ENCODE data around the gene LMBR1L. TPM values are rescaled to one million over a fixed set of nuclear protein-coding genes. Genes with fewer than 3 reads are reported as not detected.

Gene LMBR1L
- total RNA-seq, 5 donors from 2014 or later (not counting 1 experiment from before 2014, with no cell fraction given), result 159 to 302 (median 224) TPM

DNA sequence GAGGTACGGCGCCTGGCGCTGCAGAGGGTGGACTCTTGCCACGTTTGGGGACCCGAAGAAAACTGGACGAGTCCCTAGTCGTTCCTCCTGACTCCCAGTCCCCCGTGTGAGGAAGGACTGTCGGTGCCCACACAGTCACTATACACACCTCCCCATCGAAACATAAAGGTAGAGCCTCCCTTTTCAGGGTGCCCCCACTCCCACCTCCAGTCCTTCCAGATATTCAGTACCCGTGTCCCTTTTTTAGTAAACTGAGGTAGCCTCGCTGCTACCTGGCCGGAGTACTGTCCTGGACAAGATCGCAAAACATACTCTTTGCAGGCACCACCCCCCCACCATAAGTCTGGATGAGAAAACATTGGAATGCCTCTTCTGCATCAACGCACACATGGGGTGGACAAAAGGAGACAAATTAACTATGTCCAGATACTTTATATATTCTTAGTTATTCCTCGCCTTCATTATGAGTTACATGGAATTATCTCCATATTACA lies 49.4 kb downstream of the LMBR1L start:
- H3K4me1 Mint-ChIP-seq, result peaks cover 41 to 47% (median 45%) of the 10 kb centered on the region in 3 donors
- H3K27ac Mint-ChIP-seq, result peak overlapping the region; percentile 89 to 98
- no peaks in the 10 kb centered on the region for H3K9me3 Mint-ChIP-seq
- H3K27ac ChIP-seq (ENCODE audit: low read length), result peak overlapping the region; percentile 84
- peaks cover 33 to 47% of the 10 kb centered on the region in 2 experiments for H3K4me1 ChIP-seq (ENCODE audit: control insufficient read depth in 1 of 2, extremely low read depth in 1 of 2, insufficient read depth in 2 of 2, low read length in 2 of 2)
- ATAC-seq (replicated peaks in 1 of 4) (peak in 1 of 4 experiments; percentile 0), DNase-seq (no peak)
- peaks cover 0 to 6% of the 10 kb centered on the region in 2 donors for H3K36me3 ChIP-seq (ENCODE audit: control insufficient read depth in 2 of 2, extremely low read depth in 1 of 2, insufficient read depth in 1 of 2, low read length in 1 of 2)
- CTCF ChIA-PET, result no interaction called here
- peak overlapping the region; percentile 92 to 99 for H3K4me3 ChIP-seq (ENCODE audit: control insufficient read depth in 1 of 2, extremely low read depth in 1 of 2, low read length in 1 of 2)
- WGBS (ENCODE audit: insufficient coverage), result 0% methylated on average over 7 of the region's 16 CpGs
- POLR2A ChIA-PET, result interaction anchor here in 1 of 2 donors (0.6 kb wide), 1 partner anchor 11 kb away, joined by 4 read pairs; no protein-coding TSS in a partner anchor
- no peaks in the 10 kb centered on the region for H3K9me3 ChIP-seq
- no peaks in the 10 kb centered on the region for H3K27me3 Mint-ChIP-seq
- H3K4me3 Mint-ChIP-seq, result peak overlapping the region; percentile 88 to 97 (median 94)
- H3K36me3 Mint-ChIP-seq, result peaks cover 4% of the 10 kb centered on the region
- H3K27me3 ChIP-seq (replicated peaks in 1 of 2; ENCODE audit: control insufficient read depth in 2 of 2, extremely low read depth in 1 of 2, insufficient read depth in 2 of 2, low read length in 1 of 2), result peaks cover 0 to 2% of the 10 kb centered on the region in 2 experiments

DNA sequence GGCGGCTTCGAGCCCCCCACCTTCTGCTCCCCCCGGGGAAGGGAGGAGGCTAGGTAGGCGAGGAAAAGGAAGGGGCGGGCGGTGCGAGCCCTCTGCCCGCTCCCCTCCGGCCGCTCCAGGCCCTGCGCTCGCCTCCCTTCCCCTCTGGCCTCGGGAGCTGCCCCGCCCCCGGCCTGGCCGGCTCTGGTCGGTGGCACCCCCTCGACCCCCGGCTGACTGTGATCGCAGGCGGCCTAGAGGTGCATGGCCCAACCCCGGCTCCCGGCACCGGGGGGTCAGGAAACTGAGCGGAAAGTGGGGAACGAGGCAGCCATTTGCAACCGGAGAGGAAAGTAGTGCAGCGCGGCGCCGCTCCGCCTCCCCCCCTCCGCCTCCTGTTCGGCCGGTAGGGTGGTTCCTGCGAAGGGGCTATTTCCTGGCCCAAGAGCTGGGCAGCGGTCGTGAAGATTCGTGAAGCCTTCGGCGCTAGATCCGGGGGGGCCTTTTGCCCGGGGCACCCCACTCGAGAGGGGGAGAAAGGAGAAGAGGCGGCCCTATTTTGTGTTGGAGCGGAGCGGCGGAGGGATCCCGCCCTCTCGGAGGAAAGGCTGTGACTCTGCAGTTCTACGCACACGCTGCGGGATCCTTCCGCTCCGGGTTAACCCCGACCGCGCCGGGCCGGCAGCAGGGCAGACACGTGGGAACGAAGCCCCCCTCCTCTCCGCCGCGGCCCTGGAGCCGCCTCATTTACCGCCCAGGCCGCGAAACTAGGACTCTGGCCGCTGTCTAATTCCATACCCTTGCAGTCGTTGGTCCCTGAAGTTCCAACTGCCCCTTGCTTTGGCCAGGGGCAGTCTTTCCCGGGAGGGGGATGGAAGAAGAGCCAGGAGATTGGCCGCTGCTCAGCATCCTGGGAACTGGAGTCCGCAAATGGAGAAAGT lies 50.1 kb downstream of the LMBR1L start, which contains the start of gene KMT2D:
KMT2D (minus strand) TSS at position 558 of the 920 bp plus-strand sequence. CDS start 5,470 bp downstream, outside the sequence.
- peaks cover 6% of the 10 kb centered on the region for H3K36me3 Mint-ChIP-seq
- WGBS (ENCODE audit: insufficient coverage), result under 1% methylated on average over 50 of the region's 74 CpGs
- H3K27ac Mint-ChIP-seq, result peak within 1 kb of the TSS; percentile 95 to 98
- H3K4me1 ChIP-seq (ENCODE audit: control insufficient read depth in 1 of 2, extremely low read depth in 1 of 2, insufficient read depth in 2 of 2, low read length in 2 of 2), result peaks cover 40 to 54% of the 10 kb centered on the region in 2 experiments
- ATAC-seq (replicated peaks in 1 of 4) (peak; percentile 71 to 75 (median 73)), DNase-seq (peak; percentile 74 to 94 (median 84))
- H3K9me3 ChIP-seq, result no peaks in the 10 kb centered on the region
- peak within 1 kb of the TSS; percentile 94 to 97 (median 94) for H3K4me3 Mint-ChIP-seq
- ChIA-PET POLR2A (interaction anchor here in 1 of 2 donors (0.6 kb wide), 1 partner anchor 11 kb away, joined by 4 read pairs; no protein-coding TSS in a partner anchor), CTCF (no interaction called here)
- H3K36me3 ChIP-seq (ENCODE audit: control insufficient read depth in 2 of 2, extremely low read depth in 1 of 2, insufficient read depth in 1 of 2, low read length in 1 of 2), result peaks cover 0 to 5% of the 10 kb centered on the region in 2 donors
- H3K4me1 Mint-ChIP-seq, result peaks cover 48 to 54% (median 52%) of the 10 kb centered on the region in 3 donors
- H3K27me3 ChIP-seq (replicated peaks in 1 of 2; ENCODE audit: control insufficient read depth in 2 of 2, extremely low read depth in 1 of 2, insufficient read depth in 2 of 2, low read length in 1 of 2), result peaks cover 0 to 2% of the 10 kb centered on the region in 2 experiments
- peak within 1 kb of the TSS; percentile 92 to 99 for H3K4me3 ChIP-seq (ENCODE audit: control insufficient read depth in 1 of 2, extremely low read depth in 1 of 2, low read length in 1 of 2)
- H3K27me3 Mint-ChIP-seq, result no peaks in the 10 kb centered on the region
- peak within 1 kb of the TSS; percentile 84 for H3K27ac ChIP-seq (ENCODE audit: low read length)
- H3K9me3 Mint-ChIP-seq, result no peaks in the 10 kb centered on the region

DNA sequence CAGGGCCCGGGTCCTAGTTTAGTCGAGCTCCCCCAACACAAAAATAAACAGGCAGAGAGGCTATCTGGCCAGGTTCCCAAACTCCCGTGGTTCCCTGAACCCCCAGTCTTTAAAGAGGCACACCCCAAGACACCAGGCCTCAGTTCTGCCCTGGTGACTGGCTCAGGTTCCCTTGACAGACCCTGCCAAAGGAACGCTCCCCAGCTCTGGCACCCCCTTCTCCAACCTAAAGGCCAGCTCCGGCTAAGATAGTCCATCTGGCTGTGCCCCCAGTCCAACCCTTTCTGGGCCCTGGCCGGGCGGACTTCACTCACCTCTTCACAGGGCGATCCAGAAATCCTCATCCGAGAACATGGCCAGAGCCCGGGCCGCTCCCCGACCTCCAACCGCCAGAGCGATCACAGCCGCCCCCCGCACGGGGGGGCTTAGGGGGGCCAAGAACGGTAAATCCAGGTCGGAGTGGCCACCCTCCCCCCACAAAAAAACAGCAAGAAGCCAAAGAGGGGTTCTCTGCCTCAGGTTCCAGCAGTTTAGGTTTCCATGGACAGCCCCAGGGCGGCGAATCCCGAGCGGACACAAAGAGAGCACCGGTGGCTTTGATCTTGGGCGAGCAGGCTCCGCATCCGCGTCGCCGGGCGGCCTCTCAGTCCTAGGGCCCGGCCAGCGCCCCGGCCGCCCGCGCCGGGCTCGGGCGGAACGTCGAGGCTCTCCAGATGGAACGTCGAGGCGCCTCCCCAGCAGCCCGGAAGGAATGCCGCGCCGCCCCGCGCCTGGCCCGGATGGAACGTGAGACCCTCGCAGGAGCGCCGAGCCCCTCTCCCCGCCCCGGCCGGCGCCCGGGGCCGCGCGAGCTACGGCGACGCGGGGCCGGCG lies 51.1 kb downstream of the LMBR1L start:
- CTCF ChIA-PET, result interaction anchor here in 1 of 2 donors (1.2 to 1.8 kb wide), 2 partner anchors 10 to 40 kb away, joined by 4 to 6 read pairs; partner anchors contain the start of gene RHEBL1

DNA sequence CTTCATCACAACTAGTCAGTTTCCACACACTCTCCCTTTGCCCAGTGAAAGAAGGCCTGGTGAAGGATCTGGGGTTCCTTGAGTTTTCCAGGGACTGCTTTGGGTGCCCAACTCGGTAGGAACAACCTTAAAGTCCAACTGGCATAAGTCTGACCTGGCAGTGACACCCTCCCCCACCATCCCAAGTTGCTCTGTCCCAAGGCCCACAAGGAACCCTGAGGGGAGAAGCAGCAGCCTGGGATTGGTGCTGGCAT lies 51.7 kb downstream of the LMBR1L start:
- no peak for DNase-seq
- Histone ChIP-seq H3K4me1 (ENCODE audit: control insufficient read depth in 1 of 2, extremely low read depth in 1 of 2, insufficient read depth in 2 of 2, low read length in 2 of 2) (peaks cover 42 to 66% of the 10 kb centered on the region in 2 experiments), H3K27ac (ENCODE audit: low read length) (peak overlapping the region; percentile 49), H3K27me3 (replicated peaks in 1 of 2; ENCODE audit: control insufficient read depth in 2 of 2, extremely low read depth in 1 of 2, insufficient read depth in 2 of 2, low read length in 1 of 2) (peaks cover 0 to 2% of the 10 kb centered on the region in 2 experiments), H3K36me3 (ENCODE audit: control insufficient read depth in 2 of 2, extremely low read depth in 1 of 2, insufficient read depth in 1 of 2, low read length in 1 of 2) (peaks cover 6 to 12% of the 10 kb centered on the region in 2 donors), H3K4me3 (ENCODE audit: control insufficient read depth in 1 of 2, extremely low read depth in 1 of 2, low read length in 1 of 2) (peak overlapping the region; percentile 92 to 99), H3K9me3 (no peaks in the 10 kb centered on the region)
- POLR2A ChIA-PET, result interaction anchor here in 1 of 2 donors (0.6 kb wide), 2 partner anchors 118 to 199 kb away, joined by 4 read pairs; no protein-coding TSS in a partner anchor
- H3K27me3 Mint-ChIP-seq, result no peaks in the 10 kb centered on the region
- 0% methylated on average over 1 of the region's 1 CpG for WGBS (ENCODE audit: insufficient coverage)
- peaks cover 12% of the 10 kb centered on the region for H3K36me3 Mint-ChIP-seq
- H3K9me3 Mint-ChIP-seq, result no peaks in the 10 kb centered on the region
- peaks cover 59 to 65% (median 63%) of the 10 kb centered on the region in 3 donors for H3K4me1 Mint-ChIP-seq
- peak overlapping the region; percentile 90 to 94 (median 94) for H3K4me3 Mint-ChIP-seq
- peak overlapping the region; percentile 84 to 90 for H3K27ac Mint-ChIP-seq
- CTCF ChIA-PET, result interaction anchor here (0.5 to 1.8 kb wide), 3 partner anchors 11 to 199 kb away, joined by 4 to 11 read pairs (median 6); partner anchors contain the start of gene RHEBL1 (in 1 of the 2)
- ATAC-seq (replicated peaks in 1 of 4), result no peak

More for the DNA sequence above, 51.1 kb downstream of the LMBR1L start:
- Mint-ChIP-seq H3K27ac (peak overlapping the region; percentile 84 to 90), H3K9me3 (no peaks in the 10 kb centered on the region), H3K36me3 (peaks cover 9% of the 10 kb centered on the region), H3K4me1 (peaks cover 58 to 63% (median 62%) of the 10 kb centered on the region in 3 donors), H3K4me3 (peak overlapping the region; percentile 90 to 94 (median 94)), H3K27me3 (no peaks in the 10 kb centered on the region)
- peaks cover under 1 to 7% of the 10 kb centered on the region in 2 donors for H3K36me3 ChIP-seq (ENCODE audit: control insufficient read depth in 2 of 2, extremely low read depth in 1 of 2, insufficient read depth in 1 of 2, low read length in 1 of 2)
- peak overlapping the region; percentile 49 for H3K27ac ChIP-seq (ENCODE audit: low read length)
- peaks cover 42 to 64% of the 10 kb centered on the region in 2 experiments for H3K4me1 ChIP-seq (ENCODE audit: control insufficient read depth in 1 of 2, extremely low read depth in 1 of 2, insufficient read depth in 2 of 2, low read length in 2 of 2)
- DNase-seq (peak in 8 of 35 experiments; percentile 9 to 41 (median 18)), ATAC-seq (replicated peaks in 1 of 4) (peak; percentile 1 to 28 (median 10))
- POLR2A ChIA-PET, result interaction anchor here in 1 of 2 donors (0.6 kb wide), 1 partner anchor 119 kb away, joined by 4 read pairs; no protein-coding TSS in a partner anchor
- H3K27me3 ChIP-seq (replicated peaks in 1 of 2; ENCODE audit: control insufficient read depth in 2 of 2, extremely low read depth in 1 of 2, insufficient read depth in 2 of 2, low read length in 1 of 2), result peaks cover 0 to 2% of the 10 kb centered on the region in 2 experiments
- peak overlapping the region; percentile 92 to 99 for H3K4me3 ChIP-seq (ENCODE audit: control insufficient read depth in 1 of 2, extremely low read depth in 1 of 2, low read length in 1 of 2)
- WGBS (ENCODE audit: insufficient coverage), result under 1% methylated on average over 48 of the region's 70 CpGs
- no peaks in the 10 kb centered on the region for H3K9me3 ChIP-seq

DNA sequence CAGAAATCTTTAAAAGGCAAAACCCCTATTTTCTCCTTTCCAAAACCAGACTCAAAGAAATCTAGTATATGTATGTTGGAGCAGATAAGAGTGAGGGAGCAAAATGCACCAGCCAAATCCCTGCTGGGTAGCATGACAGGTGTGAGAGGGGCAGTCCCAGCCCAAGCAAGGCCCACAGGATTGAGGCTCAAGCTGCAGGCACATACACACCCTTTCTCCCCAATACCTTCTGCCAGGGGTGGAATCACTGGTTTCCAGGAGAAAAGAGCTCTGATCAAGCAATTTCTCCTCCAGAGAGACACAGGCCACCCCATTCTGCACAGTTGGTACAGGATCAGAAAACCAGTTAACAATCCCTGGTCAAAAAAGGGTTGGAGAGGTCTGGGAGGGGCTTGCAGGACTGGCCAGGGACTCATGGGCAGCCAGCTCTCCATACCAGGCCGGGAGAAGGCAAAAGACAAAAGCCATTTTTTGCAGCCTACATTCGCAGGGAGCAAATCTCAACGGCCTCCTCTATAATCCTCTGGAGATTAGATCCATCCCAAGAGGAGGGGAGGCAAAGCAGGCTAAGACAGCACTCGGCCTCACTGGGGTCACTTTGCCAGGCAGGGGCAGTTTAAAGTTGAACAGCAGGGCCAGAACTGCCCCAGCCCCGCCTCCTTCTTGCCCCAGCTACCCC lies 52.1 kb downstream of the LMBR1L start:
- 20% methylated on average over 3 of the region's 5 CpGs for WGBS (ENCODE audit: insufficient coverage)
- H3K4me1 ChIP-seq (ENCODE audit: control insufficient read depth in 1 of 2, extremely low read depth in 1 of 2, insufficient read depth in 2 of 2, low read length in 2 of 2), result peaks cover 42 to 65% of the 10 kb centered on the region in 2 experiments
- no peaks in the 10 kb centered on the region for H3K9me3 ChIP-seq
- DNase-seq (no peak), ATAC-seq (replicated peaks in 1 of 4) (no peak)
- POLR2A ChIA-PET, result interaction anchor here in 1 of 2 donors (0.6 kb wide), 2 partner anchors 118 to 198 kb away, joined by 4 read pairs; no protein-coding TSS in a partner anchor
- peaks cover 0 to 2% of the 10 kb centered on the region in 2 experiments for H3K27me3 ChIP-seq (replicated peaks in 1 of 2; ENCODE audit: control insufficient read depth in 2 of 2, extremely low read depth in 1 of 2, insufficient read depth in 2 of 2, low read length in 1 of 2)
- H3K4me3 ChIP-seq (ENCODE audit: control insufficient read depth in 1 of 2, extremely low read depth in 1 of 2, low read length in 1 of 2), result peak overlapping the region; percentile 92 to 99
- peak overlapping the region; percentile 84 to 90 for H3K27ac Mint-ChIP-seq
- H3K36me3 ChIP-seq (ENCODE audit: control insufficient read depth in 2 of 2, extremely low read depth in 1 of 2, insufficient read depth in 1 of 2, low read length in 1 of 2), result peaks cover 11 to 17% of the 10 kb centered on the region in 2 donors
- H3K4me1 Mint-ChIP-seq, result peaks cover 54 to 64% (median 60%) of the 10 kb centered on the region in 3 donors
- peak overlapping the region; percentile 90 to 94 (median 94) for H3K4me3 Mint-ChIP-seq
- CTCF ChIA-PET, result interaction anchor here (0.5 to 1.8 kb wide), 3 partner anchors 11 to 198 kb away, joined by 4 to 11 read pairs (median 6); partner anchors contain the start of gene RHEBL1 (in 1 of the 2)
- H3K9me3 Mint-ChIP-seq, result no peaks in the 10 kb centered on the region
- no peaks in the 10 kb centered on the region for H3K27me3 Mint-ChIP-seq
- peaks cover 17% of the 10 kb centered on the region for H3K36me3 Mint-ChIP-seq
- peak overlapping the region; percentile 49 for H3K27ac ChIP-seq (ENCODE audit: low read length)
